CD14-positive monocyte (primary cell): ENCODE measurements around the gene HYAL1. TPM values are rescaled to one million over a fixed set of nuclear protein-coding genes. Genes with fewer than 3 reads are reported as not detected.

Source experiments
- DNase-seq, 3 donors: peaks; one replicate each; pipeline ENCODE4 v3.0.0-alpha.2; 2011 to 2022
- H2AFZ ChIP-seq: 2 replicates; pipeline ENCODE4 v1.6.0; 2012; ENCODE audit warnings: mild to moderate bottlenecking, low read depth, low read length, inconsistent platforms; ENCODE audit not compliant: insufficient read depth, poor library complexity, severe bottlenecking
- H3K27ac ChIP-seq, 2 donors: 1 replicate in 1 of 2; 2 replicates in 1 of 2; pipeline ENCODE4 v1.5.1; 2012 to 2013; ENCODE audit warnings: low read length in 2 of 2, control low read depth in 1 of 2, inconsistent platforms in 1 of 2, low read depth in 1 of 2, mild to moderate bottlenecking in 1 of 2
- H3K27me3 ChIP-seq, 2 donors: one replicate each; pipeline versions ENCODE4 v1.6.0 to v1.6.1; 2011 to 2013; ENCODE audit warnings: low read length in 2 of 2; ENCODE audit not compliant: control insufficient read depth in 2 of 2, insufficient read depth in 2 of 2
- H3K36me3 ChIP-seq, 2 donors: replicated peaks in 1 of 2; 1 replicate in 1 of 2; 2 replicates in 1 of 2; pipeline versions ENCODE4 v1.5.1 to v1.6.1; 2012 to 2013; ENCODE audit warnings: low read length in 2 of 2, control low read depth in 1 of 2, inconsistent platforms in 1 of 2, mild to moderate bottlenecking in 1 of 2; ENCODE audit not compliant: insufficient read depth in 2 of 2, control insufficient read depth in 1 of 2
- H3K4me1 ChIP-seq, 2 donors: 1 replicate in 1 of 2; 2 replicates in 1 of 2; pipeline versions ENCODE4 v1.5.1 to v1.6.1; 2012 to 2013; ENCODE audit warnings: low read length in 2 of 2, control low read depth in 1 of 2, inconsistent platforms in 1 of 2, mild to moderate bottlenecking in 1 of 2, moderate library complexity in 1 of 2; ENCODE audit not compliant: insufficient read depth in 2 of 2, control insufficient read depth in 1 of 2
- H3K4me2 ChIP-seq: replicated peaks from 2 replicates; pipeline ENCODE3; 2012; ENCODE audit warnings: low read length, moderate library complexity, mild to moderate bottlenecking; ENCODE audit not compliant: poor library complexity, severe bottlenecking; ENCODE audit errors: extremely low read depth
- H3K4me3 ChIP-seq, 3 experiments: fragments of 200-600 bp in 1 of 3; sonication (generic) in 1 of 3; replicated peaks in 1 of 3; 1 replicate in 2 of 3; 2 replicates in 1 of 3; pipeline ENCODE4 v1.5.1; 2011 to 2013; ENCODE audit warnings: low read length in 3 of 3, mild to moderate bottlenecking in 3 of 3, control low read depth in 2 of 3, low read depth in 2 of 3, inconsistent platforms in 1 of 3, moderate library complexity in 1 of 3
- H3K79me2 ChIP-seq: 2 replicates; pipeline ENCODE4 v1.6.0; 2012; ENCODE audit warnings: mild to moderate bottlenecking, control low read depth, inconsistent platforms, low read length, moderate library complexity; ENCODE audit not compliant: insufficient read depth
- H3K9ac ChIP-seq: 2 replicates; pipeline ENCODE4 v1.6.0; 2017; ENCODE audit warnings: low read length, mild to moderate bottlenecking; ENCODE audit not compliant: insufficient read depth, poor library complexity, severe bottlenecking
- H3K9me3 ChIP-seq, 2 donors: replicated peaks in 1 of 2; 1 replicate in 1 of 2; 2 replicates in 1 of 2; pipeline versions ENCODE4 v1.5.1 to v1.6.1; 2012 to 2013; ENCODE audit warnings: low read length in 2 of 2, control low read depth in 1 of 2; ENCODE audit not compliant: control insufficient read depth in 1 of 2, insufficient read depth in 1 of 2
- H4K20me1 ChIP-seq: 2 replicates; pipeline ENCODE4 v1.6.0; 2012; ENCODE audit warnings: mild to moderate bottlenecking, low read length, control low read depth, moderate library complexity; ENCODE audit not compliant: insufficient read depth
- H3K27ac Mint-ChIP-seq, 7 donors: one replicate each; pipeline ENCODE4 v1.8.0; 2020; ENCODE audit warnings: mild to moderate bottlenecking in 7 of 7, mixed read lengths in 7 of 7, moderate library complexity in 6 of 7, inconsistent platforms in 2 of 7
- H3K27me3 Mint-ChIP-seq, 3 donors: one replicate each; pipeline ENCODE4 v1.8.0; 2021 to 2022; ENCODE audit warnings: low read depth in 3 of 3, mild to moderate bottlenecking in 3 of 3, mixed read lengths in 3 of 3, moderate library complexity in 3 of 3, inconsistent platforms in 1 of 3
- H3K36me3 Mint-ChIP-seq, 2 donors: one replicate each; pipeline ENCODE4 v1.8.0; 2020; ENCODE audit warnings: mixed read lengths in 2 of 2, inconsistent platforms in 1 of 2, mild to moderate bottlenecking in 1 of 2
- H3K4me1 Mint-ChIP-seq: one replicate; pipeline ENCODE4 v1.8.0; 2020; ENCODE audit warnings: mild to moderate bottlenecking, mixed read lengths
- H3K4me3 Mint-ChIP-seq, 2 donors: one replicate each; pipeline ENCODE4 v1.8.0; 2020; ENCODE audit warnings: mild to moderate bottlenecking in 2 of 2, mixed read lengths in 2 of 2, moderate library complexity in 1 of 2
- H3K9me3 Mint-ChIP-seq, 7 donors: one replicate each; pipeline ENCODE4 v1.8.0; 2020 to 2022; ENCODE audit warnings: mixed read lengths in 7 of 7, mild to moderate bottlenecking in 6 of 7, moderate library complexity in 6 of 7, inconsistent platforms in 2 of 7
- WGBS: methylation state at CpG from one replicate; pipeline ENCODE4 v1.1.5; 2013; ENCODE audit warnings: missing lambda C conversion rate; ENCODE audit not compliant: insufficient coverage; 5-methylcytosine and 5-hydroxymethylcytosine counted together
- intact Hi-C, 2 donors: fragments of 100-400 bp; cut with micrococcal nuclease; formaldehyde crosslinking; loops; one replicate each; pipeline versions ENCODE4 v1.15.0 to v1.15.1; 2023
- polyA plus RNA-seq, 3 donors: library from polyadenylated mRNA; depleted of rRNA in 1 of 3; unstranded in 2 of 3; stranded (reverse) in 1 of 3; fragments of 300-500 nt in 2 of 3; fragments of >200 nt in 1 of 3; fragmentation: Illumina TruSeq in 2 of 3; gene quantifications; 1 replicate in 2 of 3; 2 replicates in 1 of 3; pipeline ENCODE4 v1.2.3, GENCODE V29; 2012 to 2021
- TF ChIP-seq, protein P1 (sequence below): fragments of 200-600 bp; IDR thresholded peaks from one replicate; pipeline ENCODE4 v1.8.0; 2022; ENCODE audit warnings: antibody characterized with exemption, mild to moderate bottlenecking

The HYAL1 gene
- polyA plus RNA-seq, 3 donors = 0.57 TPM; not detected in 2

DNA sequence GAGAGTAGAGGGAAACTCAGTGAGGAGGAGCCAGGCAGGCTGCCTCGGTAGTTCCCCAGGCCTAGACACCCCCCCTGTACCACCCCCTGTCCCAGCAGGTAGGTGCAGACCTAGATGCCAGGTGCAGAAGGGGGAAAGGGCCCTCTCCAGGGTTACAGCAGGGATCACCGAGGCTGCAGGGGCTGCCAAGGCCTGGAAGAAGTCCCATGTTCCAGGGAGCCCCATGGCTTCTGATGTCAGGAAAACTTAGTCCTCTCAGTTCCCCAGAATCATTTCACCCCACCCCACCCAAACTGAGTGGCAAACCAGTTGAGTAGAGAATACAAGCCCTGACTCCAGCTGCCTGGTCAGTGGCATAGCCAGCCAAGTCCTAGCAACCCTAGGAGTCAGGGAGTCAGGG is 41.9 kb downstream of the HYAL1 start:
- WGBS = no CpG with 5 or more reads among the region's 2 CpGs
- H3K27me3 ChIP-seq = peaks cover 0 to 8% of the 10 kb centered on the region in 2 donors
- no peak overlapping the region for H3K9ac ChIP-seq
- DNase-seq = no peak
- H3K4me3 ChIP-seq = no peak overlapping the region
- H3K36me3 ChIP-seq = peaks cover 27 to 32% of the 10 kb centered on the region in 2 donors
- peaks cover 0 to 10% of the 10 kb centered on the region in 2 donors for H3K9me3 ChIP-seq
- no peak overlapping the region for H2AFZ ChIP-seq
- H4K20me1 ChIP-seq = peaks cover 60% of the 10 kb centered on the region
- H3K4me2 ChIP-seq = no peak overlapping the region
- peaks cover 12% of the 10 kb centered on the region for H3K4me1 Mint-ChIP-seq
- peaks cover 15 to 32% of the 10 kb centered on the region in 2 donors for H3K4me1 ChIP-seq
- peaks cover 10% of the 10 kb centered on the region for H3K79me2 ChIP-seq
- intact Hi-C loops = no loop called here
- no peak overlapping the region for H3K27ac ChIP-seq
- peaks cover 0 to 10% (median 4%) of the 10 kb centered on the region in 7 donors for H3K9me3 Mint-ChIP-seq
- H3K4me3 Mint-ChIP-seq = no peak overlapping the region
- H3K27ac Mint-ChIP-seq = no peak overlapping the region
- peaks cover 10 to 17% (median 17%) of the 10 kb centered on the region in 3 donors for H3K27me3 Mint-ChIP-seq
- TF ChIP-seq, protein P1, sequence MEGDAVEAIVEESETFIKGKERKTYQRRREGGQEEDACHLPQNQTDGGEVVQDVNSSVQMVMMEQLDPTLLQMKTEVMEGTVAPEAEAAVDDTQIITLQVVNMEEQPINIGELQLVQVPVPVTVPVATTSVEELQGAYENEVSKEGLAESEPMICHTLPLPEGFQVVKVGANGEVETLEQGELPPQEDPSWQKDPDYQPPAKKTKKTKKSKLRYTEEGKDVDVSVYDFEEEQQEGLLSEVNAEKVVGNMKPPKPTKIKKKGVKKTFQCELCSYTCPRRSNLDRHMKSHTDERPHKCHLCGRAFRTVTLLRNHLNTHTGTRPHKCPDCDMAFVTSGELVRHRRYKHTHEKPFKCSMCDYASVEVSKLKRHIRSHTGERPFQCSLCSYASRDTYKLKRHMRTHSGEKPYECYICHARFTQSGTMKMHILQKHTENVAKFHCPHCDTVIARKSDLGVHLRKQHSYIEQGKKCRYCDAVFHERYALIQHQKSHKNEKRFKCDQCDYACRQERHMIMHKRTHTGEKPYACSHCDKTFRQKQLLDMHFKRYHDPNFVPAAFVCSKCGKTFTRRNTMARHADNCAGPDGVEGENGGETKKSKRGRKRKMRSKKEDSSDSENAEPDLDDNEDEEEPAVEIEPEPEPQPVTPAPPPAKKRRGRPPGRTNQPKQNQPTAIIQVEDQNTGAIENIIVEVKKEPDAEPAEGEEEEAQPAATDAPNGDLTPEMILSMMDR = no peak
- peaks cover 29 to 32% of the 10 kb centered on the region in 2 donors for H3K36me3 Mint-ChIP-seq

DNA sequence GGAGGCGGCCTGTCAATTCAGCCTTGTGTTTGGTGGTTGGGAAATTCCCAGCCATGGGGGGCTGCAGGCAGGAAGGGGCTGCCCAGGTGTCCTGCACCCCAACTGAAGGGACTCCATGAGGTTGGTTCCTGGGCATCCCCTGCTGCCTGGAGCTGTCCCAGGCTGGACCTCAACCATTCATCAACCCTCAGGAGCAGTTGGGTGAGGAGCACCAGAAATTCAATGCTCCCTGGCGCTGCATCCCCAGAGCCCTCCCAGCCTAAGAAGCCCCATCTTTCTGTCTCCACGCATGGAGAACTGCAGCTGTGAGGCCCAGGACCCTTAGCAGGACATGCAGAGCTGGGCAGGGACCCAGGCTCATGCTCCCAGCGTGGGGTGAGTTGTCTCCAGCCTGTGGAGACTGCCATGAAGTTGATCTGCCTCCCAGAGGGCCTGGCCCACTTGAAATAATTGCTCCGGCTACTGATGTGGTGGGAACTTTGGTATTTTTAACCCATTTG is 42.4 kb downstream of the HYAL1 start:
- H3K4me1 ChIP-seq = peaks cover 15 to 32% of the 10 kb centered on the region in 2 donors
- Mint-ChIP-seq H3K27me3 (peaks cover 7 to 13% (median 12%) of the 10 kb centered on the region in 3 donors), H3K27ac (peak overlapping the region in 1 of 7 donors; percentile 84), H3K4me3 (no peak overlapping the region), H3K4me1 (peaks cover 12% of the 10 kb centered on the region), H3K36me3 (peaks cover 34 to 37% of the 10 kb centered on the region in 2 donors), H3K9me3 (peaks cover 0 to 10% (median 4%) of the 10 kb centered on the region in 7 donors)
- peaks cover 32 to 37% of the 10 kb centered on the region in 2 donors for H3K36me3 ChIP-seq
- DNase-seq = no peak
- H3K9ac ChIP-seq = peak overlapping the region; percentile 64
- H3K4me2 ChIP-seq = no peak overlapping the region
- 100% methylated on average over 4 of the region's 5 CpGs for WGBS
- H3K27ac ChIP-seq = peak overlapping the region in 1 of 2 donors; percentile 33
- intact Hi-C loops = no loop called here
- no peak overlapping the region for H3K4me3 ChIP-seq
- H3K79me2 ChIP-seq = peaks cover 15% of the 10 kb centered on the region
- peaks cover 66% of the 10 kb centered on the region for H4K20me1 ChIP-seq
- H3K9me3 ChIP-seq = peaks cover 0 to 10% of the 10 kb centered on the region in 2 donors
- peaks cover 0 to 2% of the 10 kb centered on the region in 2 donors for H3K27me3 ChIP-seq
- H2AFZ ChIP-seq = no peak overlapping the region
- TF ChIP-seq, protein P1 = no peak
